HG03066 (cell line): ENCODE measurements around the gene DEDD2.

Experiments
- ATAC-seq: cut with Tn5 transposase; IDR thresholded peaks from one replicate; pipeline ENCODE4 v1.9.1; 2021; ENCODE audit warnings: low read depth; ENCODE audit not compliant: unreplicated experiment

DEDD2 gene

GRCh38 chr19:42150911-42151361 is 66.5 kb downstream of the DEDD2 start:
- ATAC-seq: no peak

- ATAC-seq: no peak
Observed at GRCh38 chr19:42150364-42150763, 67.1 kb downstream of the DEDD2 start.

GRCh38 chr19:42149447-42150202 is 67.9 kb downstream of the DEDD2 start:
- no peak for ATAC-seq
